ENCODE measurements around the gene MID1.

MID1 gene

DNA sequence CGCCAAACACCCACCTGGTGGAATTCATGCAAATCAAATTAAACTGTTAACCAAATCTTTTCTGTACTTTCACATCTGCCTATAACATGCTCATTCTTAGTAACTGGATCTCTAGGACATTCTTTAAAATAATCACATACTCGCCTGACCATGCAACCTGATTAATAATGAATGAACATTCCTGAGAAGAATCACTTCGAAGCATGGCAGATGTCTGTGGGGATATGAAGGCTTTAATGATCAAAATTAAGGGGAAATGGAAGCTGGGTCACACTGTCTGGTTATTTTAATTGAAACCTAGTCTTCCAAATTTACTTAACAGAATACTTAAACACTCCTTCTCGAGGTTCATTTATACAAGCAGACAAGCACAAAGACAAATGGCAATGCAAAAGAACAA, 44.2 kb downstream of the MID1 start:
- no peaks in the 10 kb centered on the region for H3K36me3 ChIP-seq (ENCODE audit: low read length)

DNA sequence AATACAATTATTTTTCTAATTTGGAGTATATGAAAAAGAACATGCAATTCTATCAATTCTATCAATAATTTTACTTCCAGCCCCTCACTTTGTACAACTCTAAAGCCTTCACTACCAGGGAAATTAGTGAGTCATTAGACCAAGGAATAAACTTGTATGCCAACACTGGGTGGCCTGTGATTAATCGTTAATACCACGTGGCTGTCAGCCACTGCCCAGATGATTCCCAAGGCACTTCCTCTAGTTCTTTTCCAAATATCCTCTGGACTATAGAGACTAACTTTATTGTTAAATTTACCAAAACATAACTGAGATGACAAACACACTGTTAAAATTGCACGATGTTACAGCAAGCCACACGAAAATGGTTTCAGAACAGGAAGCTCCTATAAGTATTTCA, 45.7 kb downstream of the MID1 start:
- Histone ChIP-seq H3F3A (ENCODE audit: insufficient read depth) (no peaks in the 10 kb centered on the region), H3K4me2 (ENCODE audit: low read depth, low read length, poor library complexity, severe bottlenecking) (no peak overlapping the region), H3K4me3 (ENCODE audit: insufficient read depth, low read length, poor library complexity, severe bottlenecking) (no peak overlapping the region), H4K20me1 (ENCODE audit: low read depth, low read length) (no peaks in the 10 kb centered on the region), H3K9me3 (ENCODE audit: insufficient read depth, low read length) (no peaks in the 10 kb centered on the region), H3K9me2 (replicated peaks; ENCODE audit: insufficient read depth, low read length) (no peaks in the 10 kb centered on the region), H3K36me3 (ENCODE audit: low read length) (no peaks in the 10 kb centered on the region), H2AFZ (ENCODE audit: low read depth, low read length, severe bottlenecking) (no peak overlapping the region), H3K27ac (ENCODE audit: low read depth, low read length) (no peak overlapping the region), H3K79me2 (ENCODE audit: insufficient read depth, low read length) (no peaks in the 10 kb centered on the region), H3K27me3 (ENCODE audit: low read length) (no peaks in the 10 kb centered on the region), H3K9ac (ENCODE audit: low read length) (no peak overlapping the region)
- TF ChIP-seq, protein P1, sequence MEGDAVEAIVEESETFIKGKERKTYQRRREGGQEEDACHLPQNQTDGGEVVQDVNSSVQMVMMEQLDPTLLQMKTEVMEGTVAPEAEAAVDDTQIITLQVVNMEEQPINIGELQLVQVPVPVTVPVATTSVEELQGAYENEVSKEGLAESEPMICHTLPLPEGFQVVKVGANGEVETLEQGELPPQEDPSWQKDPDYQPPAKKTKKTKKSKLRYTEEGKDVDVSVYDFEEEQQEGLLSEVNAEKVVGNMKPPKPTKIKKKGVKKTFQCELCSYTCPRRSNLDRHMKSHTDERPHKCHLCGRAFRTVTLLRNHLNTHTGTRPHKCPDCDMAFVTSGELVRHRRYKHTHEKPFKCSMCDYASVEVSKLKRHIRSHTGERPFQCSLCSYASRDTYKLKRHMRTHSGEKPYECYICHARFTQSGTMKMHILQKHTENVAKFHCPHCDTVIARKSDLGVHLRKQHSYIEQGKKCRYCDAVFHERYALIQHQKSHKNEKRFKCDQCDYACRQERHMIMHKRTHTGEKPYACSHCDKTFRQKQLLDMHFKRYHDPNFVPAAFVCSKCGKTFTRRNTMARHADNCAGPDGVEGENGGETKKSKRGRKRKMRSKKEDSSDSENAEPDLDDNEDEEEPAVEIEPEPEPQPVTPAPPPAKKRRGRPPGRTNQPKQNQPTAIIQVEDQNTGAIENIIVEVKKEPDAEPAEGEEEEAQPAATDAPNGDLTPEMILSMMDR (IDR thresholded peaks at IDR 0.05; ENCODE audit: insufficient read depth, low read length, poor library complexity, severe bottlenecking) = no peak
- no peak for TF ChIP-seq EZH2phosphoT487 (conservative IDR thresholded peaks at IDR 0.05; ENCODE audit: low read length)

More for the DNA sequence above, 44.2 kb downstream of the MID1 start:
- no peak overlapping the region for H3K4me3 ChIP-seq (ENCODE audit: insufficient read depth, low read length, poor library complexity, severe bottlenecking)
- H3K4me2 ChIP-seq (ENCODE audit: low read depth, low read length, poor library complexity, severe bottlenecking) = no peak overlapping the region
- H3F3A ChIP-seq (ENCODE audit: insufficient read depth) = no peaks in the 10 kb centered on the region
- no peaks in the 10 kb centered on the region for H3K79me2 ChIP-seq (ENCODE audit: insufficient read depth, low read length)
- no peak overlapping the region for H3K9ac ChIP-seq (ENCODE audit: low read length)
- no peaks in the 10 kb centered on the region for H4K20me1 ChIP-seq (ENCODE audit: low read depth, low read length)
- TF ChIP-seq EZH2phosphoT487 (conservative IDR thresholded peaks at IDR 0.05; ENCODE audit: low read length) = no peak
- TF ChIP-seq, protein P1 (IDR thresholded peaks at IDR 0.05; ENCODE audit: insufficient read depth, low read length, poor library complexity, severe bottlenecking) = no peak
- H3K9me2 ChIP-seq (replicated peaks; ENCODE audit: insufficient read depth, low read length) = no peaks in the 10 kb centered on the region
- no peak overlapping the region for H2AFZ ChIP-seq (ENCODE audit: low read depth, low read length, severe bottlenecking)
- no peak overlapping the region for H3K27ac ChIP-seq (ENCODE audit: low read depth, low read length)
- no peaks in the 10 kb centered on the region for H3K27me3 ChIP-seq (ENCODE audit: low read length)
- no peaks in the 10 kb centered on the region for H3K9me3 ChIP-seq (ENCODE audit: insufficient read depth, low read length)

DNA sequence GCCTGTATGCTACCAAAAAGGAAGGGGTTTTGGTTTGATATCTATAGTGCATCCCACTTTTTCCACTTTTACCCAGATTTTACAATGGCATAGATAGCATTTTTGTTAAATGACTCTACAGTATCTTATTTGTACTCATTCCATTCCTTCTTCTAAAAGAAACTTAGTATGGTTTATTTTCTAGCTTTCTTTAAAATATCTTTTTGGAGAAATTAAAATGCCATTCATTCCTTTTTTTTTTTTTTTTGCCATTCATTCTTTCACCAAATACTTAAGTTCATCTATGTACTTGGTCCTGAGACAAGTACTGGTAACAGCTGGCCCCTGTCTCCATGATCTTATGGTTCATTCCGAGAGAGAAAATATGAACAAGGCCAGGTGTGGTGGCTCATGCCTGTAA, 49.1 kb downstream of the MID1 start:
- no peak overlapping the region for H3K4me3 ChIP-seq (ENCODE audit: insufficient read depth, low read length, poor library complexity, severe bottlenecking)
- no peak for TF ChIP-seq EZH2phosphoT487 (conservative IDR thresholded peaks at IDR 0.05; ENCODE audit: low read length)
- TF ChIP-seq, protein P1 (IDR thresholded peaks at IDR 0.05; ENCODE audit: insufficient read depth, low read length, poor library complexity, severe bottlenecking) = no peak
- no peak overlapping the region for H3K4me2 ChIP-seq (ENCODE audit: low read depth, low read length, poor library complexity, severe bottlenecking)
- no peaks in the 10 kb centered on the region for H3K79me2 ChIP-seq (ENCODE audit: insufficient read depth, low read length)
- H3K9me3 ChIP-seq (ENCODE audit: insufficient read depth, low read length) = no peaks in the 10 kb centered on the region
- H3K9me2 ChIP-seq (replicated peaks; ENCODE audit: insufficient read depth, low read length) = no peaks in the 10 kb centered on the region
- H3K27ac ChIP-seq (ENCODE audit: low read depth, low read length) = no peak overlapping the region
- no peaks in the 10 kb centered on the region for H3K36me3 ChIP-seq (ENCODE audit: low read length)
- no peak overlapping the region for H3K9ac ChIP-seq (ENCODE audit: low read length)
- H3K27me3 ChIP-seq (ENCODE audit: low read length) = no peaks in the 10 kb centered on the region
- H3F3A ChIP-seq (ENCODE audit: insufficient read depth) = no peaks in the 10 kb centered on the region
- no peaks in the 10 kb centered on the region for H4K20me1 ChIP-seq (ENCODE audit: low read depth, low read length)
- no peak overlapping the region for H2AFZ ChIP-seq (ENCODE audit: low read depth, low read length, severe bottlenecking)

Measured in SU-DHL-6 (cell line).